HG03558 (cell line): Measurements from ENCODE around the gene HMOX1.

Experiments
- ATAC-seq: cut with Tn5 transposase; IDR thresholded peaks from one replicate; pipeline ENCODE4 v1.9.1; 2021; ENCODE audit warnings: moderate number of reproducible peaks; ENCODE audit not compliant: unreplicated experiment; ENCODE audit errors: extremely low read depth

HMOX1 gene, protein sequence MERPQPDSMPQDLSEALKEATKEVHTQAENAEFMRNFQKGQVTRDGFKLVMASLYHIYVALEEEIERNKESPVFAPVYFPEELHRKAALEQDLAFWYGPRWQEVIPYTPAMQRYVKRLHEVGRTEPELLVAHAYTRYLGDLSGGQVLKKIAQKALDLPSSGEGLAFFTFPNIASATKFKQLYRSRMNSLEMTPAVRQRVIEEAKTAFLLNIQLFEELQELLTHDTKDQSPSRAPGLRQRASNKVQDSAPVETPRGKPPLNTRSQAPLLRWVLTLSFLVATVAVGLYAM

DNA sequence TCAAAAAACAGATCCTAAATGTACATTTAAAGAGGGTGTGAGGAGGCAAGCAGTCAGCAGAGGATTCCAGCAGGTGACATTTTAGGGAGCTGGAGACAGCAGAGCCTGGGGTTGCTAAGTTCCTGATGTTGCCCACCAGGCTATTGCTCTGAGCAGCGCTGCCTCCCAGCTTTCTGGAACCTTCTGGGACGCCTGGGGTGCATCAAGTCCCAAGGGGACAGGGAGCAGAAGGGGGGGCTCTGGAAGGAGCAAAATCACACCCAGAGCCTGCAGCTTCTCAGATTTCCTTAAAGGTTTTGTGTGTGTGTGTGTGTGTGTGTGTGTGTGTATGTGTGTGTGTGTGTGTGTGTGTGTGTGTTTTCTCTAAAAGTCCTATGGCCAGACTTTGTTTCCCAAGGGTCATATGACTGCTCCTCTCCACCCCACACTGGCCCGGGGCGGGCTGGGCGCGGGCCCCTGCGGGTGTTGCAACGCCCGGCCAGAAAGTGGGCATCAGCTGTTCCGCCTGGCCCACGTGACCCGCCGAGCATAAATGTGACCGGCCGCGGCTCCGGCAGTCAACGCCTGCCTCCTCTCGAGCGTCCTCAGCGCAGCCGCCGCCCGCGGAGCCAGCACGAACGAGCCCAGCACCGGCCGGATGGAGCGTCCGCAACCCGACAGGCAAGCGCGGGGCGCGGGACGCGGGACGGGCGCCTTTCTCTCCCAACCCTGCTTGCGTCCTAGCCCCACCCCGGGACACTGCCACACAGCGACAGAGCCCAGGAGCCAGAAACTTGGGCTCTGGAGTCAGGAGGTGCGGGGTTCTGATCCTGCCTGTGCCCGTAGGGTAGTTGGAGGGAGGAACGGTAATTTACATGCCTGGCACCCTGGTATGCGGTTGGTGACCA, at the start of gene HMOX1:
Gene HMOX1, plus strand, starts transcription at position 560 of the 887 bp plus-strand sequence. Its CDS starts 78 bp downstream, at position 638.
- ATAC-seq: no peak

DNA sequence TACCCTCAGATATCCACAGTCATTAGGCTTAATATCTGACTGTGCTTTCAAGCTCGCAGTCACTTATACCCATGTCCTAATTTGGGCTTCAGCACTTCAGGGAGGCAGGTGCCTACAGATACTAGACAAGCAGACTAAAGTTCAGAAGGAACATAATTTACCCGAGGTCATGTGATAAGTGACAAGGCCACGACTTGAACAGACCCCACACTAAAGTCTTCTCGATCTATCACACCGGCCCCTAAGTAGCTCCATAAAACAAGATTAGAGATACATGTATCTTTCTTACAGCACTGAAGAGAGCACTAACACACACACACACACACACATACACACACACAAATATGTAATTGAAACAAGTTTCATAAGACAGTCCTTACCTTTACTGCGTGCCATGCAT, 48.6 kb upstream of the HMOX1 start:
- no peak for ATAC-seq

DNA sequence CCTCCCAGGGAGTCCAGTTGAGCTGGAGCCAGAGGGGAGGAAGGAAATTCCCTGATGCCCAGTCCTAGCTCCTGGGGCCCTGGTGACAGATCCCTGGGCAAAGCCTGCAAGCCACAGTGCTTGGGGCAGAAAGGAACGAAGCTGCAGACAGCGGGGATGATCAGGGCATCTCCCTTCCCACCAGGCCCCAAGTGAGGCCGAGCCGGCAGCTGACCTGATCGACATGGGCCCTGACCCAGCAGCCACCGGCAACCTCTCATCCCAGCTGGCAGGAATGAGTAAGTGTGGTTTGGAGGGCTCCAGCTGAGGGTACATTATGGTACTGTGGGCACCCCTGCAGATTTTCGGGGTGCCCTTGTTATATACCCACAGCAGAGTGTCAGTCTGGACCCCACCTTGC, 47.7 kb upstream of the HMOX1 start:
- no peak for ATAC-seq

DNA sequence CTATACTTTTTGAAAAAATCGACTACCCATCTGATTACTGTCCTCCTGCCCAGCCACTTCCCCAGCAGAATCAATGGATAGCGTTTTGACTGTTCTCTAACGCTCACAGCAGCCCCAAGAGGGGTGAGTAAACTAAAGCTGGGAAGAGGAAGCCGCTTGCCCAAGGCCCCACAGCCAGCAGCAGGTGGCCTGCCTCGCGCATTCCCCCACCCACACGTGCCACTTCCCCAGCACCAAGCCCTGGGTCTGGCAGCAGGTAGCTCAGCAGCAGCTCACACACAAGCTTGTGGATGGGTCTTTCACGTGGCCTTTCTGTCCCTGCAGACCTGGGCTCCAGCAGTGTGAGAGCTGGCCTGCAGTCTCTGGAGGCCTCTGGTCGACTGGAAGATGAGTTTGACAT, 46.9 kb upstream of the HMOX1 start:
- no peak for ATAC-seq

DNA sequence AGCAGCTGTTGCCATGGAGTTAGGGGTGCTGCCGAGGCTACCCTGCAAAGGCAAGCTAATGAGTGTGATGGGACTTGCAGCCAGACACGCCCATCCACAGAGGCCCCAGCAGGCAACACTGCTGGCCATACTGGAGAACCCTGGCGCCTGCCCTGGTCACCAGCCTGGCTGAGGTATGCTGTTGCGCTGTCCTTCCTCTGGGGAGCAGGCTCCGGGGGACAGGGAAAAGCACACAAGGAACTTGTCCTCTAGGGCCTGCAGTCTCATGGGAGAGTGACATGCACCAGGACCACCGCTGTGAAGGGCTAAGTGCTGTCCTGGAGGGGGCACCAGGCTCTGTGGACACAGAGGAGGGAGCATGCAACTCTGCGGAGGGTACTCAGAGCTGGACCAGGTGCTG, 45.4 kb upstream of the HMOX1 start:
- no peak for ATAC-seq

DNA sequence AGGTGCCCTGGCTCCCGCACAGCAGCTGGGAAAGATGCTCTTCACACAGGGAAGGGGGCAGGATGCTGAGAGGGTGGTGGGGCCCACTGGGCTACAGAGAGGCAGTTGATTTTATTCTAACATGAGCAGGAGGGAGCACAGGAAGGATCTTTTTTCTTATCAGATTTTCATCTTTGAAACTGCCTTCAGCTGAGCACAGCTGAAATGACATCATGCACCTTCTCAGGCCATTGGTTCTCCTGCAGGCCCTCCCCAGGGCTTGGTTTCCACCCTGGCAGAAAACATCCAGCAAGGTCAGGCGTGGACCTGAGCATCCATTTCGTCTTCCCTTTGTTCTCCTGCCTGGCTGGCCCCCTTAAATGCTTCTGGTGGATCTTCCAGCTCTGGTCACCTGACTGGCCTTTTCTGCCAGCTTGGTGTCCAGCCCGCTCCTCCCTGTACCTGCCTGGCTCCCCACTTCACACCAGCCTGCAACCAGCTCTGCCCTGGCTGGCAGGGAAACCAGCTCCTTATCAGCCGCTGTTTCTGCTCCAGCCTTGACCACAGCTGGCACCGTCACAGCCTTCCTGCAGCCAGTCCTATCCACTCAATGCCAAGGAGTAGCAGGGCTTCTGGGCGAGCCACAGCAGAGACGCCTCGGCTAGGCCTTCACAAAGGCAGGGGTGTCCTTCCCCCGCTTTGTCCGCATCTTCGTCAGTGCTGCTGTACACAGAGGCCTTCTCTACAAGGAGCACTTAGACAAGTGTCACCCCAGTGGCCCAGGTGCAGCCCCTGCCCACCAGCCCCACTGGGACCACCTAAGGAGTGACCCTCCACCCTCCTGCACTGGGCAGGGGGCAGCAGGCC, 44.7 kb upstream of the HMOX1 start:
- no peak for ATAC-seq

DNA sequence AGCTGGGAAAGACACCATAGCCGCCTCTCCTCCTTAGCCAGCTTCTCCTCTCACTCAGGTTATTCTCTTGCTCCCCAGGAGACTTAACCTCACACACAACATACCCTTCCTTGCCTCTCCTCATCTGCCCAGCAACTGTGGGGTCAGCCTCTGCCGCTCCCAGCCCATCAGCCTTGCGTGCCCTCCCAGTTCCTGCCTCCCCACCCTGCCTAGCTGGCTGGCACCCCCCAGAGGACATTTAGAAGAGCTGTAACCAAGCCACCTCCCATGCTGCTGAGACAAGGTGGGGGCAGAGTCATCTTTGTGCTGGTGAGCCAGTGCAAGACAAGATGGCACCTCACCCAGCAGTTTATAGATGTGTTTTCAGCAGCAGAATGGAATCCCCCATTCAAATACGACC, 43.0 kb upstream of the HMOX1 start:
- ATAC-seq: no peak

DNA sequence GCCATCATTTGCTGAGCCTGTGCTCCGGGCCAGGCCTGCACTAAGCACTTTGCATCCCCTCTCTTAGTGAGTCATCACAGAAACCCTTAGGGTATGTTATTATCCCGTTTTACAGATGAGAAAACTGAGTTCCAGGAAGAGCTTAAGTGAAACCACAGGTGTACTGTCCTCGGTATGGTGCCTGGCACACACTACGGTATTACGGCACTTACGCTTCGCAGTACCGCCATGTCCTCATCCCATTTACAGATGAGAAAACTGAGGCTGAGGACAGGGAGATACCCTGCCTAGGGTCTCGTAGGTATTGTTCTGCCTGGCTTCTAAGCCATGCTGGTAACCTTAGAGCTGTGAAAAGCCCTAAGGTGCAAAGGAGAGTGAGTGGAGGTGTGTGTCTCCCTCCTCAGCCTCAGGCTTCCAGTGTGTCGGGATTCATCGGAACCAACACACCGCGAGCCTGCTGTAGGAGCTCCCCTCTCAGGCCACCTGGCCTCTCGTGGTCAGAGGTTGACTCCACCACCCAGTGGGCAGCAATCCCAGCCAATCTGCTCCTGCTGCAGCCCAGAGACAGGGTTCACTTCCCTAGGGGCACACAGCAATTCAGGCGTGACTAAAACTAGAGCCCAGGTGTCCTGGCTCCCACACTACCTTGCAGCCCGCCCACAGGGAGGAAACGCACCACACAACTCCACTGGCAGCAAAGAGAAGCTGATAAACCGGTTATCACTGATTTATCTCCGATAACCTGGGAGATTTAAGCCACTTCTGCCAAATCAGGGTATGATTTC, 39.6 kb upstream of the HMOX1 start:
- ATAC-seq: no peak

DNA sequence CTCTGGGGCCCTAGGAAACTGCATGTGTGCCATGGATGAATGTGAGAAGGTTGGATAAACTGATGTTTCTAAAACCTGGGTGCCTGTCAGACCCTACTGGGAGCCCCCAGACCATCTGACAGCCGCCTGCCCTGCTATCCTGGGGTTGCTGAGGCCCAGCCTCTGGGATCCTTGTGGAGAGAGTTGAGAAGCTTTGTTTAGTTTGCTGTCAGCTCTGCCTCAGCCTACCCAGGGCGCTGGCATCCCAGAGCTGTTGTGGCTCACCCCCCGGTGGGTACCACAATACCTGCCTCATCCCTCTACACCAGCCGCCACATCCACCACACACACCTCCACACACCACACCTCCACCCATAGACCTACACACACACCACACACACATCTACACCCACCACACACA, 38.5 kb upstream of the HMOX1 start:
- no peak for ATAC-seq

DNA sequence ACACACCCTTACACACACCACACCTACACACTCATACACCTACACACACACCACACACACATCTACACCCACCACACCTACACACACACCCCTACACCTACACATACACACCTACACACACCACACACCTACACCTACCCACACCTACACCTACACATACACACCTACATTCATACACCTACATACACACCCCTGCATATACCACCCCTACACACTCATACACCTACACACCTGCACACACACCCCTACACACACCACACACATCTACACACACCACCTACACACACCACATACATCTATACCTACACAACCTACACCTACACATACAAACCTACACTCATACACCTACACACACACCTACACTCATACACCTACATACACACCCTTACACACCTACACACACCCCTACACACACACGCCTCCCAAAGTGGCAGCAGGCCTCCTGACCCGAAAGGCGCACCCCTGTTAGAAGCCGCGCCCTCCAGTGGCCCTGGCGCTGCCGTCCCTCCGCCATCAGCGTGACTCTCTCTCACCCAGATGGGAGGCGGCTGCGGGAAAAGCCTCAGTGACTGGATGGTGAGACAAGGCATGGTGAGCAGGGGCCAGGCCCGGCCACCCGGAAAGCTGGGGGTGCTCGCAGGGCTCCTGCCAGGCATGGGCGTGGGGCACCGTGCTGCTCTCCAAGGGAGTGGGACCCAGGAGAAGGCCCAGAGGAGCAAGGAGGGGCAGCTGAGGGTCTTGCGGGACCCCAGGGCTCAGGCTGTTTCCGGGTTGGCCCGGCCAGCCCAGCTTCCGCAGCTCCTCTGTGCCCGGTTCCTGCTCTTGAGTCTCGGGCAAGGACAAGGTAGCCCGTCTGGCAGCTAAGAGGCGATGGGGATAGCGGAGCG, 37.0 kb upstream of the HMOX1 start:
- ATAC-seq: no peak

DNA sequence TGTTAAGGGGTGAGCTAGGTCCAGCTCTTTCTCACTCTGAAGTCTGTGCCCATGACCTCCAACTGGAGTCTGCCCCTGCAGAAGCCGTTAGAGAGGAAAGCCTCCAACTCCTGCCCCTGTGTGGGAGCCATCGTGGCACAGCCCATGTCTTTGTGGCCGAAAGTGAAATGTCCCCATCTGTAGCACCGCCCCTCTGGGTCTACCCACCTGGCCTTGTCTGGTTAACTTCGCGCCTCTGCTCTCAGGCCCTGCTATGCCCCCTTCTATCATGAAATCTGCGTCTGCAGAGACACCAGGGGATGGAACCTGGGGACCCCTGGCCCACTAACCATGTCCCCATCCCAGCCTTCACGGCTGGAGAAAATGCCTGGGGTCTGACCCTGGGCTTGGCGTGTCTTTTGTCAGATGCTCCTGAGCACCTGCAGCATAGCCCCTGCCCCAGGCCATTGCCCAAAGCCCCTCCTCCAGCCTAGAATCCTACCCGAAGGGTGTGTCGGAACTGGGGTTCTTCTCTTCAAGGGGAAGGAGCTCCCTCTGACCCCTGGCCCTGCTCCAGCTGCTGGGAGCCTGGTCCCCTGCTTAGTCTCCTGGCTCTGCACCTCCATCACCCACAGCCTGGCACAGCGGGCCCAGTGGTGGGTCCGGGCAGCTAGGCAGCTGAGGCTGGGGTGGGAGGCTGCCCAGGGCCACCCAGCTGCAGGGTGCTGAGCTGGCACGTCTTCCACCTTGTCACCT, 35.8 kb upstream of the HMOX1 start:
- ATAC-seq: no peak

DNA sequence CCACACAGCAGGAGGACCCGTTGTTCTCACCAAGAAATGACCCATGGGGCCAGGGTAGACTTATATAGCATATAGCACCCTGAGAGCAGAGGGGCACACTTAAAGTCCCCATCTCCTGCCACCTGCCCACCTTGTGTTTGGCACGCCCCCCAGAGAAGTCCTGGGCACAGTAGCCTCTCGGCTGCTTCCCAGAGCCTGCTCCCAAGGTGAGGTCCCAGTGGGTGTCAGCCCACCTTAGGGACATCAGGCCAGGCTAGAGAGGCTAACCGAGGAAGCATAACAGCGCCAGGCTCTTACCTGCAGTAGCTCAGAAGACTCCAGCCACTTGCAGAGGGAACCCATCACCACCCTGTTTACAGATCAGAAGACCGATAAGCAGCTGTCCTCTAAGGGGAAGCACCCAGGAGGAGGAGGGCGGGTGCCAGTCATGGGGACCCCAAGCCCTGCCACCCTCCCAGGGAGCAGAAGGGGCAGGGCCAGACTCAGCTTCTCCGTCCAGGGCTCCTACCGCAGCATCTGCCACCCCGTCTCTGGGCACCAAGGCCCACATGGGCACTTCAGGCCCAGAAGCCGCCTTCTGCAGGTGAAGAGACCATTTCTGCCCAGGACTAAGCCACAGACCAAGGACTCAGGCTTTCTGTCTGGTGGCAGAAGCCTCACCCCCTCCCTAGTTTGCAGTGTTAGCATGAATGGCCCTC, 34.9 kb upstream of the HMOX1 start:
- ATAC-seq: no peak

DNA sequence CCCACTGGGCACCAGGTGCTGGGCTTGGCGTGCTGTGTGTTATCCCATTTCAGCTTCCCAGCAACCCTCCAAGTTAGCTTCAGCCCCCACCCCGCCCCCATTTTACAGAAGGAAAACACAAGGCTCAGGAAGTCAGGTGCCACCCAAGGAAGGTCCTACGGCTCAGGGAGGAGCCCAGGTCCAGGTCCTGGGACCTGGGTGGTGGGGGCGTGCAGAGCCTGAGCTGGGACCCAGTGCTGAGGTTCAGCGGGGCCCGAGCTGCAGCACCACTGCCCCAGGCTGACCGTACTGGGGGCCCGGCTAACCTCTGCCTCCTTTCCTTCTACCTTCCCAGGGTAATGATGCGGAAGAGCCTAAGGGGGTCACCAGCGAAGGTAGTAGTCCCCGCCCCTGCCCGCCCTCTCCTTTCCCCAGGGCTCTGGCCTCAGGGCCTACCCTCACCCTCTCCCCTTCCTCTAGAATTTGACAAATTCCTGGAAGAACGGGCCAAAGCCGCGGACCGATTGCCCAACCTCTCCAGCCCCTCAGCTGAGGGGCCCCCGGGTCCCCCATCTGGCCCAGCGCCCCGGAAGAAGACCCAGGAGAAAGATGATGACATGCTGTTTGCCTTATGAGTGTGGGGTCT, 34.2 kb upstream of the HMOX1 start:
- ATAC-seq: no peak

DNA sequence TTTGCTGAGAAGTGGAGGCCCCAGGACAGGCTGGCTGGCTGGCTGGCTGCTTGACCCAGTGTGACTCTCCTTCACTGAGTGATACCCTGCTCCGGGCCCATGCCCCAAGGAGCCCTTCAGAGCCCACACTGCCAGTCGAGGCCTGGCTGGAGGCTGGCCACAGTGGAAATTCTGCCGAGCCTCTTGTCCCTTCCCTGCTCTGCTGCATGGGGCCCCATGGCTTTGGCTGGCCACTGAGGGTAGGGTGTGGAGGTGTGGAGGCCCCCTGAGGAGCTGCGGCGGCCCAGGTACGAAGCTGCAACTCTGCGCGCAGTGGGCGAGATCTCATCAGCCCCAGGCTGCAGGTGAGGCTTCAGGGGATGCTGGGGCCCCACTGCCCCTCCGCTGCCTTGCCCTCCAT, 33.4 kb upstream of the HMOX1 start:
- no peak for ATAC-seq

DNA sequence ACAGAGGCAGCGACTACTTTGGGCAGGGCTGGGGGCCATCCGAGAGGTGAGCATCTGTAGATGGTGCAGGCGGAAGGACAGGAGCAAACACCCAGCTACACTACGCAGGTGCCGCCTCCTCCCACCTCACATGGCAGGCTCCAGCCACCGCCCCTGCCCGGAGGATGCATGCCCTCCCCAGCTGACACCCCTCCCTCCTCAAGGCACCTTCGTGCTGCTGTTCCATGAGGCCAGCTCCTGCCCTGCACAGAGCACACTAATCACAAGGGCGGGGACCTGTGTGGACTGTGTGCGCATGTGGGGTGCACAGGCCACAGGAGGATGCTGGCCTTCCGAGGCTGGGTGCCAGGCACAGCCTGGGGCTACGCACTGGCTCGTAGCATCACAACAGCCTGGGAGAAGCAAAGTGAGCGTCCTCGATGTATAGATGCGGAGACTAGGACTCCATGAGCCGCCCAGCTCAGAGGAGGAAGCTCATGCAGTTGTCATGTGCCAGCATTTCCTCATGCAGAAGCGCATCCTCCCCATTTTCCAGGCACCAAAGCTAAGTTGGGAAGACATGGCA, 32.8 kb upstream of the HMOX1 start:
- no peak for ATAC-seq

DNA sequence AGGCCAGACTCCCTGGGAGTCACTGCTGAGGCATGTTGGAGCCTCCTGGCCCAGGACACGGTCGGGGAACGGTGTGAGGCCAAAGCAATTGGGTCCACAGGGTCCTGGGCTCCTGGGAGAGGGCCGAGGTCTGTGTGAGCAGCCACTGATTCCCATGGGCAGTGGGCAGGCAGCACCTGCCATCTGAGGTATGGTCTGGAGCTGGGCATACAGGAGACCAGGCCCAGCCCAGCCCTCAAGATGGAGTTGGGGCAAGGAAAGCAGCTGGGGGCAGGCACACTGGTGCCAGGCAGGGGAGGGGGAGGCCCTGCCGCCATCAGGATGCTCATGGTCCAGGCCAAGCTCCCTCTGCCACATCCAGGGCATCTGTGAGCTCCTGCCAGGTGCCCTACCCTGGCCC, 32.2 kb upstream of the HMOX1 start:
- no peak for ATAC-seq

DNA sequence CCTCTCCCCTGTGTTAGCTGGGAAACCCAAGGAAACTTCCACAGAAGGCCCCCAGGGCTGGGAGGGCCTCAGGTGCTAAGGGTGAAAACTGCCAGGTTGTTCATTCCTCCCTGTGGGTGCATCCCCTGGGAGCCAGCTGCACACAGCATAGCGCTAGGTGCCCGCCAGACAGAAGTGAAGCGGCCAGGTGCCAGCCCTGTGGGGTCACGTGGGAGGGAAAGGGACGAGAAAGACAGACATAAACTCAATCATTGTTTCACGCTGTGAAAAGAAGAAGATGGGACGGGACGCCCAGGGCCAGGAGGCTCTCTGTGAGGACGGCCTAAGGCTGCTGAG, 31.6 kb upstream of the HMOX1 start:
- no peak for ATAC-seq
